ENCODE data around the gene MEGF11.

Gene MEGF11

DNA sequence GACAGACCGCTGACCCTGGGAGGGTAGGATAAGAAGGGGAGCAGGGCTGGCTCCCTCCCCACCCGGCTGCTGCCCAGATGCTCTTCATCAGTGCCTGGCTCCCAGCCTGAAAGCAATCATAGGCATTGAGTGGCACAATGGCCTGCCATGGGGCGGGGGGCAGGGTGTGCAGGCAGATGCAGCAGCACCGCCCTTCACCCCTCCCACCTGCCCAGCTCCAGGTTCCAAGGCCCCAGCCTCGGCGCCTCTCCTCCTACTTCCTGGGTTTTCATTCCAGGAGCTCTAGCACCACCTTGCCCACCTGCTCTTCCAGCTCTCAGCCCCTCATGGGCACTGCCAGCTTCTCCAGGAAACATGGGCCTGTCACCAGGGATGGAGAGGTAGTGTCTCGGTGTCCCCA is 101.7 kb downstream of the MEGF11 start:
- TF ChIP-seq GABPA (IDR thresholded peaks at IDR 0.05; ENCODE audit: low read depth), result no peak
- TF ChIP-seq CTCF (IDR thresholded peaks at IDR 0.05; ENCODE audit: insufficient read depth, low read length), result no peak
- no peak for TF ChIP-seq POLR2AphosphoS5 (IDR thresholded peaks at IDR 0.05; ENCODE audit: low read depth)
- no peak for TF ChIP-seq REST (IDR thresholded peaks at IDR 0.05; ENCODE audit: insufficient replicate concordance, low read depth)
- TF ChIP-seq SPI1 (IDR thresholded peaks at IDR 0.05; ENCODE audit: borderline replicate concordance, low read depth), result no peak
- no peak for DNase-seq (ENCODE audit: low read depth in 1 of 2, low spot score in 1 of 2)
- no peak overlapping the region for H3K27ac ChIP-seq (replicated peaks)
- peaks cover 3% of the 10 kb centered on the region for H3K27me3 ChIP-seq (ENCODE audit: insufficient read depth, poor library complexity, severe bottlenecking)
- no peak overlapping the region for H3K4me3 ChIP-seq (replicated peaks; ENCODE audit: insufficient read depth, low read length)

- Histone ChIP-seq H3K27ac (replicated peaks) (no peak overlapping the region), H3K4me3 (replicated peaks; ENCODE audit: insufficient read depth, low read length) (no peak overlapping the region)
Observed at GRCh38 chr15:66149871-66150270, 103.7 kb downstream of the MEGF11 start.

DNA sequence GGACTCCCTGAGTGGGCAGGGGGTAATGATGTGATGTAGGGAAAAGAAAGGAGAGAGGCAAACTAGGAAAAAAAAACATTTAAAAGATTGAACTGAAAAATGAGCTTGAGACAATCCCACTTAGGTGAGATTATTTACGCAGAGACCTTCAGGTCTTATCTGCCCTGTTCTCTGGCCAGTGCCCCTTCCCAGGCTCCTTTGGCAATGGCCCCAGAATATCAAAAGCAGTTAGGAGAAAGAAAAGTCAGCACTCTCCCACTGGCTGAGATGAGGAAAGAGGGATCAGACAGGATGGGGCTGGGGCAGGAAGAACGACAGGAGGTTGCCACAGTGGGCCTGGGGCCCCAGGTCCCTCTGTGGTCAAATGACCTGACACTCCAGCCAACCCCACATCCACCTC is 105.4 kb downstream of the MEGF11 start:
- H3K27me3 ChIP-seq (ENCODE audit: insufficient read depth, poor library complexity, severe bottlenecking), result no peaks in the 10 kb centered on the region
- H3K4me3 ChIP-seq (replicated peaks; ENCODE audit: insufficient read depth, low read length), result no peak overlapping the region
- DNase-seq (ENCODE audit: low read depth in 1 of 2, low spot score in 1 of 2), result no peak
- H3K27ac ChIP-seq (replicated peaks), result no peak overlapping the region
- TF ChIP-seq GABPA (IDR thresholded peaks at IDR 0.05; ENCODE audit: low read depth), result no peak
- TF ChIP-seq SPI1 (IDR thresholded peaks at IDR 0.05; ENCODE audit: borderline replicate concordance, low read depth), result no peak
- no peak for TF ChIP-seq POLR2AphosphoS5 (IDR thresholded peaks at IDR 0.05; ENCODE audit: low read depth)

More at GRCh38 chr15:66149871-66150270, 103.7 kb downstream of the MEGF11 start:
- DNase-seq (ENCODE audit: low read depth in 1 of 2, low spot score in 1 of 2), result no peak
- H3K27me3 ChIP-seq (ENCODE audit: insufficient read depth, poor library complexity, severe bottlenecking), result peaks cover 3% of the 10 kb centered on the region
- no peak for TF ChIP-seq POLR2AphosphoS5 (IDR thresholded peaks at IDR 0.05; ENCODE audit: low read depth)
- no peak for TF ChIP-seq SPI1 (IDR thresholded peaks at IDR 0.05; ENCODE audit: borderline replicate concordance, low read depth)
- no peak for TF ChIP-seq GABPA (IDR thresholded peaks at IDR 0.05; ENCODE audit: low read depth)
- no peak for TF ChIP-seq REST (IDR thresholded peaks at IDR 0.05; ENCODE audit: insufficient replicate concordance, low read depth)
- TF ChIP-seq CTCF (IDR thresholded peaks at IDR 0.05; ENCODE audit: insufficient read depth, low read length), result no peak

DNA sequence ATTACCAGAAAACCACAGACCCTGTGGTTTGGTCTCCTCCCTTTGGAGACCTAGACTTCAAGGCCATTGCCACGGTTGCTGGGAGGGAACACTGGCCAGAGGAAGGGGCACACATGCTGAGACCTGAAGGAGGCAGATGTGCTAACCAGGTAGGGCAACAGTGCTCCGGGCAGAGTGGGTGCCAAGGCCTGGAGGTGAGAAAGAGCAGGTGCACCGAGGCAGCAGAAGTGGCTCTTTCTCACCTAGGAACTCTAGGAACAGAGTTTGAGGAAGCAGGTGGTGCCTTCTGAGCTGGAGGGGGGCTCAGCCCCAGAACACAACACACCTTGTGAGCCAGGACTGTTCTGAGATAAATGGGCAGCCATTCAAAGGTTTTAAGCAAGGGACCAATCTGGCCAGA is 106.1 kb downstream of the MEGF11 start:
- Histone ChIP-seq H3K4me3 (replicated peaks; ENCODE audit: insufficient read depth, low read length) (no peak overlapping the region), H3K27me3 (ENCODE audit: insufficient read depth, poor library complexity, severe bottlenecking) (no peaks in the 10 kb centered on the region), H3K27ac (replicated peaks) (no peak overlapping the region)
- DNase-seq (ENCODE audit: low read depth in 1 of 2, low spot score in 1 of 2), result no peak
- TF ChIP-seq REST (IDR thresholded peaks at IDR 0.05; ENCODE audit: insufficient replicate concordance, low read depth) (no peak), POLR2AphosphoS5 (IDR thresholded peaks at IDR 0.05; ENCODE audit: low read depth) (no peak), CTCF (IDR thresholded peaks at IDR 0.05; ENCODE audit: insufficient read depth, low read length) (no peak), SPI1 (IDR thresholded peaks at IDR 0.05; ENCODE audit: borderline replicate concordance, low read depth) (no peak), GABPA (IDR thresholded peaks at IDR 0.05; ENCODE audit: low read depth) (no peak)
